Esophagus squamous epithelium (tissue), 4 donors: ENCODE data around the gene RAB22A.

ENCODE experiments used
- POLR2A ChIP-seq, 4 donors: fragments of 450-650 bp; IDR thresholded peaks; one replicate each; pipeline ENCODE4 v1.6.1; 2017; ENCODE audit warnings: antibody characterized with exemption in 4 of 4, mild to moderate bottlenecking in 4 of 4, moderate library complexity in 3 of 4
- TF ChIP-seq, protein P1 (sequence below), 6 experiments: fragments of 450-650 bp in 4 of 6; fragments of 200-600 bp in 2 of 6; sonication (generic) in 2 of 6; IDR thresholded peaks; one replicate each; pipeline ENCODE4 v1.5.1; 2016 to 2019; ENCODE audit warnings: antibody characterized with exemption in 6 of 6, mild to moderate bottlenecking in 4 of 6, moderate library complexity in 4 of 6

GRCh38 chr20:58362970-58363369 lies 53.5 kb downstream of the RAB22A start:
- TF ChIP-seq, protein P1, sequence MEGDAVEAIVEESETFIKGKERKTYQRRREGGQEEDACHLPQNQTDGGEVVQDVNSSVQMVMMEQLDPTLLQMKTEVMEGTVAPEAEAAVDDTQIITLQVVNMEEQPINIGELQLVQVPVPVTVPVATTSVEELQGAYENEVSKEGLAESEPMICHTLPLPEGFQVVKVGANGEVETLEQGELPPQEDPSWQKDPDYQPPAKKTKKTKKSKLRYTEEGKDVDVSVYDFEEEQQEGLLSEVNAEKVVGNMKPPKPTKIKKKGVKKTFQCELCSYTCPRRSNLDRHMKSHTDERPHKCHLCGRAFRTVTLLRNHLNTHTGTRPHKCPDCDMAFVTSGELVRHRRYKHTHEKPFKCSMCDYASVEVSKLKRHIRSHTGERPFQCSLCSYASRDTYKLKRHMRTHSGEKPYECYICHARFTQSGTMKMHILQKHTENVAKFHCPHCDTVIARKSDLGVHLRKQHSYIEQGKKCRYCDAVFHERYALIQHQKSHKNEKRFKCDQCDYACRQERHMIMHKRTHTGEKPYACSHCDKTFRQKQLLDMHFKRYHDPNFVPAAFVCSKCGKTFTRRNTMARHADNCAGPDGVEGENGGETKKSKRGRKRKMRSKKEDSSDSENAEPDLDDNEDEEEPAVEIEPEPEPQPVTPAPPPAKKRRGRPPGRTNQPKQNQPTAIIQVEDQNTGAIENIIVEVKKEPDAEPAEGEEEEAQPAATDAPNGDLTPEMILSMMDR (IDR thresholded peaks at IDR 0.05), result no peak
- no peak for TF ChIP-seq POLR2A (IDR thresholded peaks at IDR 0.05)
